Esophagus muscularis mucosa (tissue), 4 donors: Measurements from ENCODE around the gene CASP3. TPM values are rescaled to one million over a fixed set of nuclear protein-coding genes. Genes with fewer than 3 reads are reported as not detected.
"Not testable (repeated sequence)": the region's sequence is repeated elsewhere in the genome, so short reads cannot be mapped to it uniquely, and the experiment has no call there.

Source experiments
- DNase-seq: peaks from one replicate; pipeline ENCODE4 v3.0.0-alpha.2; 2017; ENCODE audit errors: extremely low spot score
- H3K27ac ChIP-seq, 4 donors: fragments of 200-600 bp; sonication (generic); replicated peaks in 1 of 4; 1 replicate in 3 of 4; 2 replicates in 1 of 4; pipeline ENCODE4 v1.5.1; 2016 to 2019; ENCODE audit warnings: mild to moderate bottlenecking in 1 of 4
- H3K27me3 ChIP-seq, 4 donors: fragments of 200-600 bp; sonication (generic); one replicate each; pipeline versions ENCODE4 v1.5.1 to v1.6.0; 2016 to 2019
- H3K36me3 ChIP-seq, 4 donors: fragments of 200-600 bp; sonication (generic); one replicate each; pipeline ENCODE4 v1.5.1; 2016 to 2019
- H3K4me1 ChIP-seq, 4 donors: fragments of 200-600 bp; sonication (generic); one replicate each; pipeline ENCODE4 v1.5.1; 2016 to 2019
- H3K4me3 ChIP-seq, 4 donors: fragments of 200-600 bp; sonication (generic); 1 replicate in 2 of 4; 2 replicates in 2 of 4; pipeline ENCODE4 v1.5.1; 2016 to 2019; ENCODE audit warnings: mild to moderate bottlenecking in 4 of 4, moderate library complexity in 1 of 4
- H3K9me3 ChIP-seq, 4 donors: fragments of 200-600 bp; sonication (generic); 1 replicate in 3 of 4; 2 replicates in 1 of 4; pipeline ENCODE4 v1.5.1; 2016 to 2019
- CTCF ChIP-seq, 3 experiments: fragments of 200-600 bp in 2 of 3; fragments of 450-650 bp in 1 of 3; sonication (generic) in 2 of 3; IDR thresholded peaks; one replicate each; pipeline ENCODE4 v1.5.1; 2017 to 2019; ENCODE audit warnings: antibody characterized with exemption in 3 of 3, mild to moderate bottlenecking in 2 of 3, moderate library complexity in 1 of 3
- EP300 ChIP-seq: sonication (generic); formaldehyde crosslinking; IDR thresholded peaks from one replicate; pipeline ENCODE4 v1.6.1; 2017; ENCODE audit warnings: antibody characterized with exemption
- POLR2A ChIP-seq: fragments of 450-650 bp; IDR thresholded peaks from one replicate; pipeline ENCODE4 v1.6.1; 2017; ENCODE audit warnings: antibody characterized with exemption, moderate library complexity, mild to moderate bottlenecking, low read depth
- POLR2AphosphoS5 ChIP-seq, 2 donors: sonication (generic); formaldehyde crosslinking; IDR thresholded peaks; one replicate each; pipeline ENCODE4 v1.6.1; 2017; ENCODE audit warnings: antibody characterized with exemption in 2 of 2
- WGBS: methylation state at CpG from one replicate; pipeline ENCODE4 v1.1.5; 2018; 5-methylcytosine and 5-hydroxymethylcytosine counted together
- intact Hi-C: fragments of 100-400 bp; cut with DNase I; formaldehyde crosslinking; loops from one replicate; pipeline ENCODE4 v1.15.1; 2023
- total RNA-seq, 4 donors: library from RNA; depleted of rRNA; stranded (reverse); fragments of >200 nt; gene quantifications; one replicate each; pipeline versions ENCODE4 v1.1.0 to v1.2.1, GENCODE V29; 2016

Gene CASP3
- total RNA-seq, 4 donors from 2014 or later: 11.3 to 18.6 (median 15.9) TPM

- intact Hi-C loops: no loop called here
- H3K27me3 ChIP-seq: no peaks in the 10 kb centered on the region
- TF ChIP-seq POLR2AphosphoS5 (IDR thresholded peaks at IDR 0.05) (no peak), POLR2A (no peak), CTCF (IDR thresholded peaks at IDR 0.05) (no peak), EP300 (no peak)
Observed at GRCh38 chr4:184632842-184633241, 16.4 kb downstream of the CASP3 start.

GRCh38 chr4:184628103-184628502 is 21.1 kb downstream of the CASP3 start:
- peaks cover 25 to 74% (median 44%) of the 10 kb centered on the region in 4 donors for H3K36me3 ChIP-seq

More at GRCh38 chr4:184632842-184633241, 16.4 kb downstream of the CASP3 start:
- DNase-seq: no peak
- H3K27ac ChIP-seq: no peak overlapping the region
- H3K36me3 ChIP-seq: peaks cover 37 to 94% (median 73%) of the 10 kb centered on the region in 4 donors
- H3K9me3 ChIP-seq: no peaks in the 10 kb centered on the region
- WGBS: 100% methylated on average over 1 of the region's 1 CpG
- H3K4me3 ChIP-seq: no peak overlapping the region
- peaks cover 0 to 3% (median 0%) of the 10 kb centered on the region in 4 donors for H3K4me1 ChIP-seq

GRCh38 chr4:184625783-184626596 is 23.3 kb downstream of the CASP3 start:
- H3K4me3 ChIP-seq, H3K27me3 ChIP-seq, H3K27ac ChIP-seq, DNase-seq, H3K9me3 ChIP-seq, H3K4me1 ChIP-seq, intact Hi-C loops: not testable (repeated sequence)
- 96% methylated on average over 11 of the region's 11 CpGs for WGBS
- H3K36me3 ChIP-seq: peaks cover 22 to 61% (median 32%) of the 10 kb centered on the region in 4 donors

More at GRCh38 chr4:184628103-184628502, 21.1 kb downstream of the CASP3 start:
- intact Hi-C loops: no loop called here
- Histone ChIP-seq H3K4me3 (no peak overlapping the region), H3K27me3 (no peaks in the 10 kb centered on the region), H3K4me1 (no peaks in the 10 kb centered on the region), H3K9me3 (no peaks in the 10 kb centered on the region), H3K27ac (no peak overlapping the region)
- WGBS: 92% methylated on average over 4 of the region's 4 CpGs
- TF ChIP-seq CTCF (IDR thresholded peaks at IDR 0.05): no peak
- TF ChIP-seq EP300: no peak
- no peak for TF ChIP-seq POLR2AphosphoS5 (IDR thresholded peaks at IDR 0.05)
- TF ChIP-seq POLR2A: no peak
- DNase-seq: no peak

- no peak for TF ChIP-seq POLR2AphosphoS5 (IDR thresholded peaks at IDR 0.05)
- no peak for TF ChIP-seq CTCF (IDR thresholded peaks at IDR 0.05)
- TF ChIP-seq EP300: no peak
- TF ChIP-seq POLR2A: no peak
- Histone ChIP-seq H3K27ac (no peak overlapping the region), H3K36me3 (peaks cover 13 to 52% (median 23%) of the 10 kb centered on the region in 4 donors), H3K4me3 (no peak overlapping the region), H3K27me3 (no peaks in the 10 kb centered on the region), H3K9me3 (no peaks in the 10 kb centered on the region), H3K4me1 (no peaks in the 10 kb centered on the region)
- no peak for DNase-seq
- 91% methylated on average over 7 of the region's 7 CpGs for WGBS
- intact Hi-C loops: no loop called here
Observed at GRCh38 chr4:184624972-184625554, 24.2 kb downstream of the CASP3 start.

- H3K4me1 ChIP-seq, H3K4me3 ChIP-seq, H3K9me3 ChIP-seq, H3K27me3 ChIP-seq, intact Hi-C loops, DNase-seq, H3K27ac ChIP-seq: not testable (repeated sequence)
- peaks cover 8 to 46% (median 17%) of the 10 kb centered on the region in 4 donors for H3K36me3 ChIP-seq
- 97% methylated on average over 3 of the region's 3 CpGs for WGBS
Observed at GRCh38 chr4:184624504-184624903, 24.7 kb downstream of the CASP3 start.
